Measurements from ENCODE around the gene VGLL4.

The VGLL4 gene

GRCh38 chr3:11542551-11542950 lies 101.2 kb downstream of the VGLL4 start:
- Histone ChIP-seq H3K79me2 (ENCODE audit: insufficient read depth, low read length) (no peaks in the 10 kb centered on the region), H2AFZ (ENCODE audit: low read depth, low read length) (no peak overlapping the region), H3K4me2 (ENCODE audit: insufficient read depth, low read length) (no peak overlapping the region), H3K36me3 (ENCODE audit: insufficient read depth, low read length) (no peaks in the 10 kb centered on the region), H4K20me1 (ENCODE audit: insufficient read depth, low read length) (peaks cover 10% of the 10 kb centered on the region; the same call in 1 of the 2 replicates), H3K9me3 (ENCODE audit: insufficient read depth, low read length, severe bottlenecking) (no peaks in the 10 kb centered on the region), H3K9ac (ENCODE audit: low read depth, low read length) (no peak overlapping the region), H3K27ac (ENCODE audit: low read length) (no peak overlapping the region), H3K4me3 (ENCODE audit: low read depth in 1 of 2, low read length in 2 of 2) (no peak overlapping the region), H3K27me3 (ENCODE audit: insufficient read depth, low read length, poor library complexity) (no peaks in the 10 kb centered on the region), H3K4me1 (ENCODE audit: insufficient read depth, low read length) (no peaks in the 10 kb centered on the region)
- TF ChIP-seq, protein P1, sequence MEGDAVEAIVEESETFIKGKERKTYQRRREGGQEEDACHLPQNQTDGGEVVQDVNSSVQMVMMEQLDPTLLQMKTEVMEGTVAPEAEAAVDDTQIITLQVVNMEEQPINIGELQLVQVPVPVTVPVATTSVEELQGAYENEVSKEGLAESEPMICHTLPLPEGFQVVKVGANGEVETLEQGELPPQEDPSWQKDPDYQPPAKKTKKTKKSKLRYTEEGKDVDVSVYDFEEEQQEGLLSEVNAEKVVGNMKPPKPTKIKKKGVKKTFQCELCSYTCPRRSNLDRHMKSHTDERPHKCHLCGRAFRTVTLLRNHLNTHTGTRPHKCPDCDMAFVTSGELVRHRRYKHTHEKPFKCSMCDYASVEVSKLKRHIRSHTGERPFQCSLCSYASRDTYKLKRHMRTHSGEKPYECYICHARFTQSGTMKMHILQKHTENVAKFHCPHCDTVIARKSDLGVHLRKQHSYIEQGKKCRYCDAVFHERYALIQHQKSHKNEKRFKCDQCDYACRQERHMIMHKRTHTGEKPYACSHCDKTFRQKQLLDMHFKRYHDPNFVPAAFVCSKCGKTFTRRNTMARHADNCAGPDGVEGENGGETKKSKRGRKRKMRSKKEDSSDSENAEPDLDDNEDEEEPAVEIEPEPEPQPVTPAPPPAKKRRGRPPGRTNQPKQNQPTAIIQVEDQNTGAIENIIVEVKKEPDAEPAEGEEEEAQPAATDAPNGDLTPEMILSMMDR (IDR thresholded peaks at IDR 0.05; ENCODE audit: borderline replicate concordance, extremely low read depth, low read length, poor library complexity, severe bottlenecking), result no peak
- no peak for TF ChIP-seq EZH2 (IDR thresholded peaks at IDR 0.05; ENCODE audit: borderline replicate concordance, low read depth, low read length, severe bottlenecking)
- ATAC-seq (ENCODE audit: insufficient read depth, low read depth) (no peak), DNase-seq (no peak)

DNA sequence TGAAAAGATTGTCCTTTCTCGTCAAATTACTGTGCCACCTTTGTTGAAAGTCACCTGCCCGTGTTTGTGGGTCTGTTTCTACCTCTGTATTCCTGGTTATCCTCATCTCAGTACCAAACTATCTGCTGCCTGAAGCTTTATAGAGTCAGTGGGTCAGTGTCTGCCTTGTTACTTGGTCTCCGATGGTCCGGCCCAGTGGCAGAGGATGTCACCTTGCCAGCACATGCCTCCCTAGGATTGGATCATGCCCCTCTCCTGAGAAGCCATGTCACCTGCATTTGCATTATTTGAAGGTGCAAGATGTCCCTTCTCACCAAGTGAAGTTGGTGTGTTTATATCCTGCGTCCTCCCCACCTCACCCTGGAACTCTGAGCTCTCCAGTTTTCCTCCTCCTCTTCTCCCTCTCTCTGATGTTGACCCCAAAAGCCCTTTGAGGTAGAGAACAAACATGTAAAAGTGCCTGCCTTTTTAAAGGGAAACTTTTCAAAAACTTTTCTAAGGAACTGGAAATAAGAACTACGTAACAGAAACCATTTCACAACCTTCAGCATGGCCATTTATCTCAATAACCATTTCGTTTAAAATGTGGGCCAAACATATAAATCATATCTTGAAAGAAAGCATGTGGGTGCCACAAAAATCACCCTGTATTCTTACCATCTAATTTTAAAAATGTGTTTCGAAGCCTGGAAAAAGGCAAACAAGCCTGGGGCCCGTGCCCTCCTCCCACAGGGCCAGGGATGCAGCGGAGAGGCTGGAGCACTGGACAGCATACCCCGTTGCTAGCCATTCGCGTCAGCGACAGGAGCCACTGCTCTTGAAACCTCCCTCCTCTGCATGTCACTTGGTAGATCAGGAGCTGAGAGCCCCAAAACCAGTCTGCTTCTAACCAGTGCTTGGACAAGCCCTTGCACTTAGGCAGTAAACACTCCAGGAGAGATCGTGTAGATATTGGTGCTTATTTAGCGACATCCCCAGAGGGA lies 102.1 kb downstream of the VGLL4 start:
- no peak for ATAC-seq (ENCODE audit: insufficient read depth, low read depth)
- DNase-seq, result no peak
- Histone ChIP-seq H3K9ac (ENCODE audit: low read depth, low read length) (no peak overlapping the region), H3K79me2 (ENCODE audit: insufficient read depth, low read length) (no peaks in the 10 kb centered on the region), H3K9me3 (ENCODE audit: insufficient read depth, low read length, severe bottlenecking) (no peaks in the 10 kb centered on the region), H3K4me1 (ENCODE audit: insufficient read depth, low read length) (no peaks in the 10 kb centered on the region), H3K27me3 (ENCODE audit: insufficient read depth, low read length, poor library complexity) (no peaks in the 10 kb centered on the region), H3K27ac (ENCODE audit: low read length) (no peak overlapping the region), H3K36me3 (ENCODE audit: insufficient read depth, low read length) (no peaks in the 10 kb centered on the region), H4K20me1 (ENCODE audit: insufficient read depth, low read length) (peaks cover 10% of the 10 kb centered on the region; the same call in 1 of the 2 replicates), H3K4me2 (ENCODE audit: insufficient read depth, low read length) (no peak overlapping the region), H3K4me3 (ENCODE audit: low read depth in 1 of 2, low read length in 2 of 2) (no peak overlapping the region), H2AFZ (ENCODE audit: low read depth, low read length) (no peak overlapping the region)
- TF ChIP-seq, protein P1 (IDR thresholded peaks at IDR 0.05; ENCODE audit: borderline replicate concordance, extremely low read depth, low read length, poor library complexity, severe bottlenecking), result no peak
- no peak for TF ChIP-seq EZH2 (IDR thresholded peaks at IDR 0.05; ENCODE audit: borderline replicate concordance, low read depth, low read length, severe bottlenecking)

DNA sequence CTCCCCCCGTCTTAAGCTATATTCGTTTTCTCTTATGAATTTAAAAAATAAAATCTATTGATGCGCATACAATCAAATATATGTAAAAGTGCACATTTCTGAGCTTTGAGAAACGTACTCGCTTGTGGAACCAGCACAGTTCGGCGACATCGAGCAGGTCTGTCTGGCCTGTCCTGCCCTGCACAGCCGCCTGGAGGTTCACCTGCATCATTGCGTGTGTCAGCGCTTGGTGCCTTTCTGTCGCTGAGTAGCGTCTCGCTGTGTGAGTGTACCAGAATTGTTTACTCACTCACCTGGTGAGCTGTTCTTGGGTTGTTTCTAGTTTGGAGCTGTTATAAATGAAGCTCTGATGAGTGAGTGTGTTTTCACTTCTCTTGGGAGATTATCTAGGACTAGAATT lies 104.0 kb downstream of the VGLL4 start:
- Histone ChIP-seq H3K9me3 (ENCODE audit: insufficient read depth, low read length, severe bottlenecking) (no peaks in the 10 kb centered on the region), H3K27ac (ENCODE audit: low read length) (no peak overlapping the region), H3K4me3 (ENCODE audit: low read depth in 1 of 2, low read length in 2 of 2) (no peak overlapping the region), H3K9ac (ENCODE audit: low read depth, low read length) (no peak overlapping the region), H3K79me2 (ENCODE audit: insufficient read depth, low read length) (no peaks in the 10 kb centered on the region), H3K27me3 (ENCODE audit: insufficient read depth, low read length, poor library complexity) (no peaks in the 10 kb centered on the region), H3K36me3 (ENCODE audit: insufficient read depth, low read length) (no peaks in the 10 kb centered on the region), H2AFZ (ENCODE audit: low read depth, low read length) (no peak overlapping the region), H3K4me1 (ENCODE audit: insufficient read depth, low read length) (no peaks in the 10 kb centered on the region), H4K20me1 (ENCODE audit: insufficient read depth, low read length) (peaks cover 6% of the 10 kb centered on the region; the same call in 1 of the 2 replicates), H3K4me2 (ENCODE audit: insufficient read depth, low read length) (no peak overlapping the region)
- TF ChIP-seq EZH2 (IDR thresholded peaks at IDR 0.05; ENCODE audit: borderline replicate concordance, low read depth, low read length, severe bottlenecking), result no peak
- TF ChIP-seq, protein P1 (IDR thresholded peaks at IDR 0.05; ENCODE audit: borderline replicate concordance, extremely low read depth, low read length, poor library complexity, severe bottlenecking), result no peak
- ATAC-seq (ENCODE audit: insufficient read depth, low read depth) (no peak), DNase-seq (no peak)
